ENCODE data around the gene SIGLEC7.

Gene SIGLEC7

GRCh38 chr19:51200071-51200666, 58.1 kb downstream of the SIGLEC7 start:
- H3K4me3 ChIP-seq (ENCODE audit: control insufficient read depth, low read depth, low read length) = no peak overlapping the region
- TF ChIP-seq, protein P1, sequence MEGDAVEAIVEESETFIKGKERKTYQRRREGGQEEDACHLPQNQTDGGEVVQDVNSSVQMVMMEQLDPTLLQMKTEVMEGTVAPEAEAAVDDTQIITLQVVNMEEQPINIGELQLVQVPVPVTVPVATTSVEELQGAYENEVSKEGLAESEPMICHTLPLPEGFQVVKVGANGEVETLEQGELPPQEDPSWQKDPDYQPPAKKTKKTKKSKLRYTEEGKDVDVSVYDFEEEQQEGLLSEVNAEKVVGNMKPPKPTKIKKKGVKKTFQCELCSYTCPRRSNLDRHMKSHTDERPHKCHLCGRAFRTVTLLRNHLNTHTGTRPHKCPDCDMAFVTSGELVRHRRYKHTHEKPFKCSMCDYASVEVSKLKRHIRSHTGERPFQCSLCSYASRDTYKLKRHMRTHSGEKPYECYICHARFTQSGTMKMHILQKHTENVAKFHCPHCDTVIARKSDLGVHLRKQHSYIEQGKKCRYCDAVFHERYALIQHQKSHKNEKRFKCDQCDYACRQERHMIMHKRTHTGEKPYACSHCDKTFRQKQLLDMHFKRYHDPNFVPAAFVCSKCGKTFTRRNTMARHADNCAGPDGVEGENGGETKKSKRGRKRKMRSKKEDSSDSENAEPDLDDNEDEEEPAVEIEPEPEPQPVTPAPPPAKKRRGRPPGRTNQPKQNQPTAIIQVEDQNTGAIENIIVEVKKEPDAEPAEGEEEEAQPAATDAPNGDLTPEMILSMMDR (IDR thresholded peaks at IDR 0.05; ENCODE audit: control insufficient read depth, insufficient read depth, low read depth, low read length, missing control alignments) = no peak
- no peak for DNase-seq (ENCODE audit: low read depth)

DNA sequence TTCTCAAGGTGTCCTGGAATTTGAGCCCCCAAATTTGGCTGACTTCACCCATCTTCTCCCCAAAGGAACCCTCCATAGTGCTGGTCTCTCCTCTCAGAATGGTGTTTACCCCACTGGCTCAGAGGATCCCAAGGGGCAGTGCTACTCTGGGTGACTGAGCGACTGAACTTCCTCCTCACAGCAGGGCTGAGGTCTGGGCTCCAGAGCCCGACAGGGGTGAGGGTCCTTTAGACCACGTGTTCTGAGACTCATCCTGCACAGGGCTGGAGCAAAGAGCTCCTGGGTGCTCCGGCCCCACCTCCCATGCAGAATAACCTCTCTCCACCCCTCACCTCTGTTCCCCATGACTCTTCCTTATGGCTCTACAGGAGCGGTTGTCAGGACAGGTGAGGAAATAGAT, 59.6 kb downstream of the SIGLEC7 start:
- TF ChIP-seq, protein P1 (IDR thresholded peaks at IDR 0.05; ENCODE audit: control insufficient read depth, insufficient read depth, low read depth, low read length, missing control alignments) = no peak
- H3K4me3 ChIP-seq (ENCODE audit: control insufficient read depth, low read depth, low read length) = no peak overlapping the region
- DNase-seq (ENCODE audit: low read depth) = no peak
